Measurements from ENCODE around the gene CCDC8. TPM values are rescaled to one million over a fixed set of nuclear protein-coding genes. Genes with fewer than 3 reads are reported as not detected.
"Not testable (repeated sequence)": the region's sequence is repeated elsewhere in the genome, so short reads cannot be mapped to it uniquely, and the experiment has no call there.

CCDC8 gene
- total RNA-seq, 4 donors from 2014 or later = 2.8 to 7.3 (median 5.0) TPM

- 19 to 21% methylated on average over 41 of the region's 41 CpGs for WGBS, 2 donors
- DNase-seq (ENCODE audit: low spot score in 2 of 2) = no peak
- Histone ChIP-seq H3K27me3 (peaks cover 0 to 73% of the 10 kb centered on the region in 2 donors), H3K4me1 (peaks cover 0 to 44% (median 10%) of the 10 kb centered on the region in 4 donors), H3K27ac (peak overlapping the region in 1 of 4 donors; percentile 56), H3K9me3 (no peaks in the 10 kb centered on the region), H3K36me3 (no peaks in the 10 kb centered on the region), H3K4me3 (peak overlapping the region in 3 of 4 donors; percentile 9 to 44 (median 37))
- no peak for TF ChIP-seq POLR2A (IDR thresholded peaks at IDR 0.05)
- no peak for TF ChIP-seq EP300 (IDR thresholded peaks at IDR 0.05)
- no peak for TF ChIP-seq CTCF (IDR thresholded peaks at IDR 0.05)
Measured at GRCh38 chr19:46404753-46405468, 8.5 kb downstream of the CCDC8 start.

- Histone ChIP-seq H3K36me3 (no peaks in the 10 kb centered on the region), H3K27ac (peak overlapping the region in 1 of 4 donors; percentile 56), H3K9me3 (no peaks in the 10 kb centered on the region), H3K27me3 (peaks cover 0 to 80% of the 10 kb centered on the region in 2 donors), H3K4me1 (peaks cover 0 to 40% (median 10%) of the 10 kb centered on the region in 4 donors), H3K4me3 (peak overlapping the region in 3 of 4 donors; percentile 9 to 44 (median 37))
- no peak for TF ChIP-seq POLR2A (IDR thresholded peaks at IDR 0.05)
- no peak for TF ChIP-seq EP300 (IDR thresholded peaks at IDR 0.05)
- TF ChIP-seq CTCF (IDR thresholded peaks at IDR 0.05) = no peak
- peak in 1 of 2 donors; percentile 47 for DNase-seq (ENCODE audit: low spot score in 2 of 2)
- WGBS, 2 donors = 5% methylated on average over 36 of the region's 36 CpGs
Measured at GRCh38 chr19:46404055-46404752, 9.2 kb downstream of the CCDC8 start.

- H3K27ac ChIP-seq = no peak overlapping the region
- TF ChIP-seq POLR2A (IDR thresholded peaks at IDR 0.05) (no peak), EP300 (IDR thresholded peaks at IDR 0.05) (no peak), CTCF (IDR thresholded peaks at IDR 0.05) (no peak)
- H3K9me3 ChIP-seq = no peaks in the 10 kb centered on the region
- WGBS, 2 donors = 83 to 85% methylated on average over 11 of the region's 11 CpGs
- DNase-seq (ENCODE audit: low spot score in 2 of 2) = no peak
- H3K36me3 ChIP-seq = no peaks in the 10 kb centered on the region
- peaks cover 0 to 80% of the 10 kb centered on the region in 2 donors for H3K27me3 ChIP-seq
- H3K4me3 ChIP-seq = no peak overlapping the region
- H3K4me1 ChIP-seq = peaks cover 0 to 26% (median 10%) of the 10 kb centered on the region in 4 donors
Measured at GRCh38 chr19:46402725-46403124, 10.6 kb downstream of the CCDC8 start.

GRCh38 chr19:46397801-46398479 is 15.4 kb downstream of the CCDC8 start:
- peaks cover 0 to 34% of the 10 kb centered on the region in 2 donors for H3K27me3 ChIP-seq
- not testable (repeated sequence) for DNase-seq (ENCODE audit: low spot score in 2 of 2)

GRCh38 chr19:46394402-46394797 is 19.0 kb downstream of the CCDC8 start:
- WGBS, 2 donors = 83 to 91% methylated on average over 5 of the region's 5 CpGs
- H3K4me3 ChIP-seq = no peak overlapping the region
- peaks cover 6 to 46% (median 6%) of the 10 kb centered on the region in 3 donors for H3K36me3 ChIP-seq
- no peak for DNase-seq (ENCODE audit: low spot score in 2 of 2)
- peaks cover 0 to 22% (median 3%) of the 10 kb centered on the region in 4 donors for H3K4me1 ChIP-seq
- H3K9me3 ChIP-seq = no peaks in the 10 kb centered on the region
- TF ChIP-seq CTCF (IDR thresholded peaks at IDR 0.05) (no peak), EP300 (IDR thresholded peaks at IDR 0.05) (no peak), POLR2A (IDR thresholded peaks at IDR 0.05) (no peak)
- H3K27me3 ChIP-seq = peaks cover 0 to 12% of the 10 kb centered on the region in 2 donors
- no peak overlapping the region for H3K27ac ChIP-seq

More at GRCh38 chr19:46397801-46398479, 15.4 kb downstream of the CCDC8 start:
- H3K4me3 ChIP-seq, H3K9me3 ChIP-seq, H3K27ac ChIP-seq, H3K4me1 ChIP-seq: not testable (repeated sequence)
- 80 to 81% methylated on average over 14 of the region's 14 CpGs for WGBS, 2 donors
- peaks cover 0 to 10% (median 0%) of the 10 kb centered on the region in 3 donors for H3K36me3 ChIP-seq

Measured in tibial nerve (tissue), 4 donors.